H1 (cell line): ENCODE data around the gene TAPBPL. TPM values are rescaled to one million over a fixed set of nuclear protein-coding genes. Genes with fewer than 3 reads are reported as not detected.

Source experiments
- CTCF ChIA-PET: fragments of 300-600 bp; sonication (Branson Sonifier 250); formaldehyde crosslinking; loops from one replicate; lab custom pipeline; 2021; ENCODE audit not compliant: partially characterized antibody; lab: Charles Lee
- POLR2A ChIA-PET: fragments of 300-600 bp; sonication (Branson Sonifier 250); formaldehyde crosslinking; loops from one replicate; lab custom pipeline; 2021; ENCODE audit warnings: inconsistent platforms; ENCODE audit not compliant: partially characterized antibody; lab: Charles Lee
- DNase-seq, 2 experiments: peaks; one replicate each; pipeline versions ENCODE4 v3.0.0 to v3.0.0-alpha.2; 2010 to 2022; ENCODE audit warnings: low spot score in 2 of 2, low read depth in 1 of 2, mixed read lengths in 1 of 2
- FAIRE-seq: peaks from 2 replicates; lab custom pipeline; 2011; peaks lifted over from hg19 to GRCh38; lab: Jason Lieb, UNC
- H2AFZ ChIP-seq: 2 replicates; pipeline ENCODE4 v1.8.1; 2012; ENCODE audit warnings: low read length, inconsistent platforms
- H2AK5ac ChIP-seq: 2 replicates; pipeline ENCODE4 v1.6.1; 2013; ENCODE audit warnings: low read depth, low read length
- H2BK120ac ChIP-seq: replicated peaks from 2 replicates; pipeline ENCODE3; 2013; ENCODE audit warnings: low read depth, low read length, inconsistent platforms
- H2BK12ac ChIP-seq: 2 replicates; pipeline ENCODE4 v1.6.1; 2013; ENCODE audit warnings: low read depth, low read length
- H2BK15ac ChIP-seq: 2 replicates; pipeline ENCODE4 v1.6.1; 2013; ENCODE audit warnings: low read length
- H2BK20ac ChIP-seq: 2 replicates; pipeline ENCODE4 v1.6.1; 2013; ENCODE audit warnings: low read length
- H2BK5ac ChIP-seq: 2 replicates; pipeline ENCODE4 v1.6.1; 2013; ENCODE audit warnings: low read depth, low read length
- H3K14ac ChIP-seq: 2 replicates; pipeline ENCODE4 v1.6.1; 2013; ENCODE audit warnings: inconsistent platforms; ENCODE audit not compliant: insufficient read length
- H3K18ac ChIP-seq: 2 replicates; pipeline ENCODE4 v1.6.1; 2013; ENCODE audit warnings: low read length; ENCODE audit errors: extremely low read depth
- H3K23ac ChIP-seq: 2 replicates; pipeline ENCODE4 v1.6.1; 2013; ENCODE audit warnings: inconsistent platforms; ENCODE audit not compliant: insufficient read length
- H3K23me2 ChIP-seq: 2 replicates; pipeline ENCODE4 v1.6.1; 2013; ENCODE audit warnings: low read depth, low read length
- H3K27ac ChIP-seq: 2 replicates; pipeline ENCODE4 v1.6.1; 2011; ENCODE audit warnings: low read depth, low read length, inconsistent platforms
- H3K27me3 ChIP-seq, 4 experiments: replicated peaks in 1 of 4; 1 replicate in 1 of 4; 2 replicates in 3 of 4; pipeline versions ENCODE4 v1.6.1 to v1.8.1; 2011 to 2013; ENCODE audit warnings: low read length in 3 of 4, mild to moderate bottlenecking in 3 of 4, inconsistent platforms in 2 of 4, mixed read lengths in 2 of 4, moderate library complexity in 1 of 4; ENCODE audit not compliant: control insufficient read depth in 3 of 4, insufficient read depth in 3 of 4; ENCODE audit errors: extremely low read depth in 1 of 4
- H3K36me3 ChIP-seq, 4 experiments: 2 replicates each; pipeline versions ENCODE4 v1.6.1 to v1.8.1; 2011 to 2013; ENCODE audit warnings: mild to moderate bottlenecking in 4 of 4, low read length in 3 of 4, moderate library complexity in 2 of 4, control low read depth in 1 of 4, inconsistent platforms in 1 of 4; ENCODE audit not compliant: insufficient read depth in 4 of 4, control insufficient read depth in 2 of 4
- H3K4ac ChIP-seq: replicated peaks from 2 replicates; pipeline ENCODE3; 2013; ENCODE audit warnings: low read length, low read depth, mixed read lengths, inconsistent platforms; ENCODE audit not compliant: insufficient read length
- H3K4me1 ChIP-seq, 4 experiments: replicated peaks in 1 of 4; 1 replicate in 1 of 4; 2 replicates in 3 of 4; pipeline versions ENCODE4 v1.6.1 to v1.8.1; 2011 to 2013; ENCODE audit warnings: low read length in 3 of 4, inconsistent platforms in 2 of 4, mixed read lengths in 1 of 4; ENCODE audit not compliant: insufficient read depth in 4 of 4, control insufficient read depth in 3 of 4
- H3K4me2 ChIP-seq, 2 experiments: 2 replicates each; pipeline versions ENCODE4 v1.6.1 to v1.8.1; 2011 to 2013; ENCODE audit warnings: low read depth in 2 of 2, low read length in 2 of 2, control low read depth in 1 of 2, inconsistent platforms in 1 of 2, mild to moderate bottlenecking in 1 of 2; ENCODE audit not compliant: insufficient read depth in 1 of 2
- H3K4me3 ChIP-seq, 4 experiments: fragments of 200-600, 300-600 bp in 1 of 4; sonication (generic), shearing (Covaris generic), sonication (Bioruptor Twin) in 1 of 4; 2 replicates each; pipeline versions ENCODE4 v1.5.1 to v1.8.1; 2011 to 2016; ENCODE audit warnings: low read length in 4 of 4, low read depth in 3 of 4, control low read depth in 2 of 4, inconsistent platforms in 2 of 4, mild to moderate bottlenecking in 2 of 4, mixed read lengths in 1 of 4, moderate library complexity in 1 of 4; ENCODE audit not compliant: insufficient read depth in 2 of 4; ENCODE audit errors: extremely low read depth in 1 of 4
- H3K56ac ChIP-seq: replicated peaks from 2 replicates; pipeline ENCODE3; 2013; ENCODE audit warnings: low read depth, mild to moderate bottlenecking, mixed read lengths, low read length, inconsistent platforms; ENCODE audit not compliant: insufficient read length
- H3K79me1 ChIP-seq: 2 replicates; pipeline ENCODE4 v1.6.1; 2013; ENCODE audit warnings: low read depth, low read length, control low read depth
- H3K79me2 ChIP-seq, 2 experiments: 2 replicates each; pipeline versions ENCODE4 v1.6.1 to v1.8.1; 2012 to 2013; ENCODE audit warnings: low read length in 2 of 2, mild to moderate bottlenecking in 2 of 2, inconsistent platforms in 1 of 2; ENCODE audit not compliant: insufficient read depth in 2 of 2, control insufficient read depth in 1 of 2
- H3K9ac ChIP-seq, 4 experiments: replicated peaks in 1 of 4; 1 replicate in 1 of 4; 2 replicates in 3 of 4; pipeline versions ENCODE4 v1.6.1 to v1.8.1; 2011 to 2013; ENCODE audit warnings: low read depth in 3 of 4, low read length in 3 of 4, control low read depth in 2 of 4, mild to moderate bottlenecking in 2 of 4, moderate library complexity in 2 of 4, inconsistent platforms in 1 of 4; ENCODE audit errors: extremely low read depth in 1 of 4
- H3K9me3 ChIP-seq, 2 experiments: 2 replicates each; pipeline versions ENCODE4 v1.6.1 to v1.8.1; 2012 to 2013; ENCODE audit warnings: mild to moderate bottlenecking in 2 of 2, moderate library complexity in 2 of 2, control low read depth in 1 of 2, inconsistent platforms in 1 of 2, low read depth in 1 of 2, low read length in 1 of 2, mixed read lengths in 1 of 2; ENCODE audit not compliant: insufficient read depth in 2 of 2
- H4K20me1 ChIP-seq, 2 experiments: replicated peaks in 1 of 2; 2 replicates each; pipeline versions ENCODE3 to v1.8.1; 2011 to 2013; ENCODE audit warnings: inconsistent platforms in 2 of 2, low read length in 2 of 2, mild to moderate bottlenecking in 1 of 2; ENCODE audit not compliant: insufficient read depth in 2 of 2, control insufficient read depth in 1 of 2
- H4K5ac ChIP-seq: 2 replicates; pipeline ENCODE4 v1.6.1; 2013; ENCODE audit warnings: low read length, low read depth, mixed read lengths, inconsistent platforms; ENCODE audit not compliant: insufficient read length
- H4K8ac ChIP-seq: 2 replicates; pipeline ENCODE4 v1.8.0; 2013; ENCODE audit warnings: mild to moderate bottlenecking, moderate library complexity, low read length, inconsistent platforms; ENCODE audit not compliant: insufficient read depth; ENCODE audit errors: extremely low read depth
- H4K91ac ChIP-seq: replicated peaks from 2 replicates; pipeline ENCODE3; 2013; ENCODE audit warnings: low read length, mixed read lengths, inconsistent platforms; ENCODE audit not compliant: insufficient read length
- BCL11A ChIP-seq, 2 experiments: IDR thresholded peaks; one replicate each; pipeline ENCODE4 v1.6.1; 2011; ENCODE audit warnings: low read depth in 2 of 2, low read length in 2 of 2, mild to moderate bottlenecking in 2 of 2
- CEBPB ChIP-seq: IDR thresholded peaks from 2 replicates; pipeline ENCODE4 v1.6.1; 2012; ENCODE audit warnings: low read depth, low read length
- CHD2 ChIP-seq: IDR thresholded peaks from 2 replicates; pipeline ENCODE4 v1.6.1; 2012; ENCODE audit warnings: low read length, improper control_type of control experiment
- POLR2AphosphoS5 ChIP-seq: IDR thresholded peaks from 2 replicates; pipeline ENCODE4 v1.6.1; 2011; ENCODE audit warnings: low read depth, low read length
- WGBS, 2 experiments: shearing (Covaris generic) in 1 of 2; methylation state at CpG; one replicate each; pipeline versions ENCODE4 v1.1.6 to v1.1.7; 2013 to 2015; ENCODE audit warnings: low lambda C conversion rate in 2 of 2, mixed read lengths in 2 of 2, inconsistent platforms in 1 of 2, low coverage in 1 of 2, missing lambda C conversion rate in 1 of 2; ENCODE audit not compliant: insufficient replicate concordance in 2 of 2, insufficient coverage in 1 of 2, insufficient read length in 1 of 2; ENCODE audit errors: extremely low coverage in 1 of 2, missing lambda C conversion rate in 1 of 2; 5-methylcytosine and 5-hydroxymethylcytosine counted together
- polyA plus RNA-seq, 7 experiments: library from polyadenylated mRNA; depleted of rRNA in 3 of 7; stranded (reverse) in 5 of 7; unstranded in 2 of 7; fragments of >200 nt in 5 of 7; fragments of 200-250 nt in 2 of 7; gene quantifications; 1 replicate in 5 of 7; 2 replicates in 1 of 7; 4 replicates in 1 of 7; pipeline versions ENCODE4 v1.2.1 to v1.2.3, GENCODE V29; 2011 to 2013; ENCODE audit warnings: missing spikeins in 2 of 7, mixed read lengths in 2 of 7
- total RNA-seq: library from RNA; stranded (reverse); fragmentation: NEBNext Ultra II Directional; extraction: Animal tissue kit (Norgen Biotek cat#: 25700); gene quantifications from 2 replicates; pipeline ENCODE4 v1.2.1, GENCODE V29; 2021

The TAPBPL gene
- total and polyA plus RNA-seq, 2 of the 8 experiments (the other 6 are each of a cell fraction or from before 2014, with no cell fraction given) = 0.61 to 1.5 TPM

DNA sequence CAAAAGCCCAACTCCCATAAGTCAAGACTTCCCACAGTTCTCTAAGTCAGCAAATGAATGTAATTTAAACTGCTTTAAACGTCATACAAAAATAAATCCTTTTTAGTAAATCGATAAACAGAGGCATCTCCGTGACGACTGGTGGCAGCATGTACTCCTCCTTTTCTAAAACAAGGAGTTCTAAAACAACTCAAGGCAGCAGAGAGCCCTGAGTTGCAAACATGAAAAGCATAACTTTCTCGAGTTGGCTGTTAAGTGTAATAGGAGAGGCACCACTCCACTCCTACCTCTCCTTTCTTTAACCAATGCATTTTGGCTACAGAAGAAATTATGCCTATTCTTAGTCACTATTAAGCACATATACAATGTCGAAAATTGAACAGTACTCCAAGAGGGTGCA is 45.9 kb upstream of the TAPBPL start:
- FAIRE-seq (no peak), DNase-seq (no peak)
- no peak overlapping the region for H4K5ac ChIP-seq
- no peaks in the 10 kb centered on the region for H3K4me1 ChIP-seq
- H3K23ac ChIP-seq = no peak overlapping the region
- no peaks in the 10 kb centered on the region for H3K79me1 ChIP-seq
- H3K56ac ChIP-seq = no peak overlapping the region
- no peak overlapping the region for H2BK20ac ChIP-seq
- no peak overlapping the region for H3K4me2 ChIP-seq
- no peak overlapping the region for H3K4me3 ChIP-seq
- no peak overlapping the region for H2BK15ac ChIP-seq
- ChIA-PET POLR2A (interaction anchor here (0.8 to 1.0 kb wide), 2 partner anchors 130 to 131 kb away, joined by 3 to 4 read pairs; no protein-coding TSS in a partner anchor), CTCF (no interaction called here)
- H4K20me1 ChIP-seq = no peaks in the 10 kb centered on the region
- no peak overlapping the region for H3K4ac ChIP-seq
- no peaks in the 10 kb centered on the region for H3K36me3 ChIP-seq
- no peaks in the 10 kb centered on the region for H3K23me2 ChIP-seq
- no peak overlapping the region for H2BK5ac ChIP-seq
- H2BK120ac ChIP-seq = no peak overlapping the region
- WGBS, 2 experiments = 87% methylated on average over 6 of the region's 6 CpGs; no CpG with 5 or more reads in 1 of the 2 experiments
- no peaks in the 10 kb centered on the region for H3K27me3 ChIP-seq
- H4K8ac ChIP-seq = no peak overlapping the region
- no peak overlapping the region for H4K91ac ChIP-seq
- H3K14ac ChIP-seq = no peak overlapping the region
- no peak overlapping the region for H2AK5ac ChIP-seq
- no peak overlapping the region for H3K18ac ChIP-seq
- no peak overlapping the region for H3K9ac ChIP-seq
- H2BK12ac ChIP-seq = no peak overlapping the region
- H3K9me3 ChIP-seq = no peaks in the 10 kb centered on the region
- no peak overlapping the region for H2AFZ ChIP-seq
- H3K27ac ChIP-seq = no peak overlapping the region
- H3K79me2 ChIP-seq = no peaks in the 10 kb centered on the region
- TF ChIP-seq CHD2 (no peak), CEBPB (no peak), BCL11A (IDR thresholded peaks at IDR 0.05; ENCODE audit: low read depth in 2 of 2, low read length in 2 of 2) (no peak), POLR2AphosphoS5 (no peak)
